NB4 (cell line): Measurements from ENCODE around the gene INHBC.
A peak's percentile ranks its signal among the peaks of the same experiment; 100 is the strongest.

Experiments used
- DNase-seq: peaks from one replicate; pipeline ENCODE4 v3.0.0; 2010; ENCODE audit warnings: low read depth
- H3K4me3 ChIP-seq: one replicate; pipeline ENCODE4 v1.5.1; 2011; ENCODE audit warnings: mild to moderate bottlenecking, low read depth, low read length, moderate library complexity
- MAX ChIP-seq: IDR thresholded peaks from 2 replicates; pipeline ENCODE4 v1.6.1; 2011; ENCODE audit warnings: low read depth, low read length
- MYC ChIP-seq: IDR thresholded peaks from 2 replicates; pipeline ENCODE4 v1.6.1; 2011; ENCODE audit warnings: low read depth, low read length
- POLR2A ChIP-seq: IDR thresholded peaks from 2 replicates; pipeline ENCODE4 v1.6.1; 2011; ENCODE audit warnings: mild to moderate bottlenecking; ENCODE audit not compliant: insufficient read length; ENCODE audit errors: extremely low read depth
- TF ChIP-seq, protein P1 (sequence below): IDR thresholded peaks from one replicate; pipeline ENCODE4 v1.5.1; 2012; ENCODE audit warnings: low read depth, low read length

INHBC gene

GRCh38 chr12:57451233-57451778, 16.7 kb downstream of the INHBC start:
- DNase-seq = no peak
- H3K4me3 ChIP-seq = no peak overlapping the region
- TF ChIP-seq MAX (peak; percentile 40; the same call in 1 of the 2 replicates), POLR2A (no peak), MYC (peak; percentile 29; the same call in 1 of the 2 replicates)

DNA sequence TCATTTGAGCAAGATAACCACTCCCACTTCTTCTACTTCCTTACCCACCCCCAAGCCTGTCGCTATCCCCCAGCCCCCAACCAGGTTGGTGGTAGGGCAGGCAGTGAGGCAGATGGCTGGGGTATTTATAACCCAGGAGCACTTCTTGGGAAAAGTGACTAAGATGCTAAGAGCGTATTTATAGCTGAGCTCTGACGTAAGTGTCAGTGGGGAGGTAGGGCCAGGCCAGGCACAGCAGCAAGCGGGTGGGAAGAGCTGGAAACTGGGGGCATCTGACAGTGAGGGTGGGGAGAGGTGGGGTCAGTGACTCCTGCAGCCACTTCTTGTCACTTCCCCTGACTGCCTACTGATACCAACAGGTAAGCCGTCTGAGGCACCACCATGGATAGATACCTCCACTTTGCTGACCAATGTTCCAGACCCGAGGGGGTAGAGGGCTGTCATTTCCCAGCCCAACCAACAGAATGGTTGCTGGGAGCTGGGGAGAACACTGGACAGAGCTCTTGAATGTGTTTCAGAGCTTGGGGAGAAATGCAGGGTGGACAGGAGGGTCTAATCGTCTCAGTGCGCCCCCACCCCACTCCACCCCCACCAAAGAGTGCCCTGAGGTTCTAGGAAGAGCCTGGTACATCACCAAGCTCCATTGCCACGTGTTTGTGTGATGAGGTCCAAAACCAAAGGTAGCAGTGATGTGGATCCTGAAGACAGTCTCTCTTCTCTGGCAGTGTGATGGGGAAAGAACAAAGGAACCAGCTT, 17.8 kb downstream of the INHBC start:
- no peak overlapping the region for H3K4me3 ChIP-seq
- DNase-seq = peak; percentile 39
- TF ChIP-seq, protein P1, sequence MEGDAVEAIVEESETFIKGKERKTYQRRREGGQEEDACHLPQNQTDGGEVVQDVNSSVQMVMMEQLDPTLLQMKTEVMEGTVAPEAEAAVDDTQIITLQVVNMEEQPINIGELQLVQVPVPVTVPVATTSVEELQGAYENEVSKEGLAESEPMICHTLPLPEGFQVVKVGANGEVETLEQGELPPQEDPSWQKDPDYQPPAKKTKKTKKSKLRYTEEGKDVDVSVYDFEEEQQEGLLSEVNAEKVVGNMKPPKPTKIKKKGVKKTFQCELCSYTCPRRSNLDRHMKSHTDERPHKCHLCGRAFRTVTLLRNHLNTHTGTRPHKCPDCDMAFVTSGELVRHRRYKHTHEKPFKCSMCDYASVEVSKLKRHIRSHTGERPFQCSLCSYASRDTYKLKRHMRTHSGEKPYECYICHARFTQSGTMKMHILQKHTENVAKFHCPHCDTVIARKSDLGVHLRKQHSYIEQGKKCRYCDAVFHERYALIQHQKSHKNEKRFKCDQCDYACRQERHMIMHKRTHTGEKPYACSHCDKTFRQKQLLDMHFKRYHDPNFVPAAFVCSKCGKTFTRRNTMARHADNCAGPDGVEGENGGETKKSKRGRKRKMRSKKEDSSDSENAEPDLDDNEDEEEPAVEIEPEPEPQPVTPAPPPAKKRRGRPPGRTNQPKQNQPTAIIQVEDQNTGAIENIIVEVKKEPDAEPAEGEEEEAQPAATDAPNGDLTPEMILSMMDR = no peak
- TF ChIP-seq POLR2A = no peak
- TF ChIP-seq MAX = no peak
- TF ChIP-seq MYC = no peak

- H3K4me3 ChIP-seq = no peak overlapping the region
- TF ChIP-seq POLR2A (no peak), MYC (0 out of 2 replicates have a peak, but pooled peaks have one; percentile 22), MAX (peak; percentile 49; the same call in 1 of the 2 replicates)
- TF ChIP-seq, protein P1 = peak; percentile 95
- DNase-seq = peak; percentile 79
Observed at GRCh38 chr12:57452937-57453509, 18.4 kb downstream of the INHBC start.

DNA sequence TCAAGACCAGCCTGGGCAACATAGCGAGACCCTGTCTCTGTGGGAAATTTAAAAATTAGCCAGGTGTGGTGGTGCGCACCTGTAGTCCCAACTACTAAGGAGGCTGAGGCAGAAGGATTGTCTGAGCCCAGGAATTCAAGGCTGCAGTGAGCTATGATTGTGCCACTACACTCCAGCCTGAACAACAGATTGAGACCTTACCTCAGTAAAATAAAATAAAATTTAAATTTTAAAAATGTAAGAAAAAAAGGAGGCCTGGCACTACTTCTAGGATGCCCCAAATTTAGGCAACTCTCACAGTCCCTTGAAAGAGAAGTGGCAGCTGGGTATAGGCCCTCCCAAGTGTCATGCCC, 19.6 kb downstream of the INHBC start:
- no peak overlapping the region for H3K4me3 ChIP-seq
- no peak for DNase-seq
- TF ChIP-seq, protein P1 = no peak
- TF ChIP-seq MAX (no peak), POLR2A (no peak), MYC (no peak)

GRCh38 chr12:57454566-57455373, 20.2 kb downstream of the INHBC start, which contains the start of gene INHBE:
Gene INHBE, plus strand, starts transcription at chr12:57455307. Its CDS starts 230 bp downstream, at chr12:57455537.
- DNase-seq = peak; percentile 79
- TF ChIP-seq MYC (0 out of 2 replicates have a peak, but pooled peaks have one; percentile 11), MAX (peak; percentile 42)
- TF ChIP-seq, protein P1 = no peak
- no peak within 1 kb of the TSS for H3K4me3 ChIP-seq
